ENCODE measurements around the gene UBTD2.

DNA sequence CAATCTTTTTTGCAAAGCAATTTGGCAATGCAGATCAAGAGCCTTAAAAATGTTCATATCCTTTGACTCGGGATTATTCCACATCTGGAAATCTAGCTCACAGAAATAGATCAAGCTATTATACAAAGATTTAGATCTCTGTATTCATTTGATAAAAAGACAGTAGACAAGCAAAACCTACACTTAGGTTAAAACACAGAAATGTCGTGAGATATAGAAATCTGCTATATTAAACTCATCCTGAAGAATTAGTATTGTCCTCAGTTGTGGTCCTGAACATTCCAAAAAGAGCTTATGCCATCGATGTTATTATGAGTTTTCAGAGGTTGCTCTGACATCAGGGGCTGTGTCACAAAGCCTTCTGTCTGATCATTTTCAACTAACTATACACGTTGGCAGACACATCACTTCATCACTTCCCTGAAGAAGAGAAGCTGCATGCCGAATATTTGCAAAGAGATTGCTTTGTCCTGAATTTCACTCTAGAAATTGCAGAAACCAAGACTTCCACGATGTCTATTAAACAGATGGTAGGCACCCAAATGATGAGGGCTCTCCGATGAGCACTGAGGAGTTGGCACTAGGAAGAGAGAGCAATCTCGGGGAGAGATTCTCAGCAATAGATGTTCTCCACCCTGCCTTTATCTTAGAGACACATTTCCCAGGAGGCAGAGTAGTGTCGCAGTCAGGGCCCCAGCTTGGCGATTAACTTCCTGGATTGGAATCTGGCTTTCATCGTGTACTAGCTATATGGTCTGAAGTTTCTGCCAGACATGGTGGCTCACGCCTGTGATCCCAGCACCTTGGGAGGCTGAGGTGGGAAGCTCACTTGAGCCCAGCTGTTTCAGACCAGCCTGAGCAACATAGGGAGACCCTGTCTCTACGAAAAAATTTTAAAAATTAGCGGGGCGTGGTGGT, 1.9 kb upstream of the UBTD2 start:
- TF ChIP-seq, protein P1, sequence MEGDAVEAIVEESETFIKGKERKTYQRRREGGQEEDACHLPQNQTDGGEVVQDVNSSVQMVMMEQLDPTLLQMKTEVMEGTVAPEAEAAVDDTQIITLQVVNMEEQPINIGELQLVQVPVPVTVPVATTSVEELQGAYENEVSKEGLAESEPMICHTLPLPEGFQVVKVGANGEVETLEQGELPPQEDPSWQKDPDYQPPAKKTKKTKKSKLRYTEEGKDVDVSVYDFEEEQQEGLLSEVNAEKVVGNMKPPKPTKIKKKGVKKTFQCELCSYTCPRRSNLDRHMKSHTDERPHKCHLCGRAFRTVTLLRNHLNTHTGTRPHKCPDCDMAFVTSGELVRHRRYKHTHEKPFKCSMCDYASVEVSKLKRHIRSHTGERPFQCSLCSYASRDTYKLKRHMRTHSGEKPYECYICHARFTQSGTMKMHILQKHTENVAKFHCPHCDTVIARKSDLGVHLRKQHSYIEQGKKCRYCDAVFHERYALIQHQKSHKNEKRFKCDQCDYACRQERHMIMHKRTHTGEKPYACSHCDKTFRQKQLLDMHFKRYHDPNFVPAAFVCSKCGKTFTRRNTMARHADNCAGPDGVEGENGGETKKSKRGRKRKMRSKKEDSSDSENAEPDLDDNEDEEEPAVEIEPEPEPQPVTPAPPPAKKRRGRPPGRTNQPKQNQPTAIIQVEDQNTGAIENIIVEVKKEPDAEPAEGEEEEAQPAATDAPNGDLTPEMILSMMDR (conservative IDR thresholded peaks at IDR 0.05; ENCODE audit: low read depth, low read length): no peak
- TF ChIP-seq EZH2 (IDR thresholded peaks at IDR 0.05; ENCODE audit: borderline replicate concordance, low read depth, low read length, poor library complexity, severe bottlenecking): no peak

All from A673 (cell line).